DMS53 (cell line): ENCODE results near the gene HOXC10.

Experiments
- DNase-seq: peaks from one replicate; lab custom pipeline; 2025; lab: John Stamatoyannopoulos, UW

HOXC10 gene

GRCh38 chr12:53992377-53992889, 7.5 kb downstream of the HOXC10 start:
- DNase-seq: no peak

GRCh38 chr12:53993162-53994008, 8.4 kb downstream of the HOXC10 start:
- DNase-seq: no peak

GRCh38 chr12:53994009-53994263, 9.0 kb downstream of the HOXC10 start:
- DNase-seq: no peak

GRCh38 chr12:53994264-53995001, 9.5 kb downstream of the HOXC10 start:
- no peak for DNase-seq

- no peak for DNase-seq
Observed at GRCh38 chr12:53995002-53995377, 10.0 kb downstream of the HOXC10 start.

GRCh38 chr12:53995378-53996239, 10.7 kb downstream of the HOXC10 start:
- peak; percentile 33 for DNase-seq

- DNase-seq: no peak
Observed at GRCh38 chr12:53996240-53997203, 11.6 kb downstream of the HOXC10 start.

GRCh38 chr12:53997204-53998109, 12.5 kb downstream of the HOXC10 start:
- DNase-seq: no peak

GRCh38 chr12:53998110-53998899, 13.4 kb downstream of the HOXC10 start:
- DNase-seq: no peak

GRCh38 chr12:53998900-53999236, 13.9 kb downstream of the HOXC10 start:
- no peak for DNase-seq

- peak; percentile 48 for DNase-seq
Observed at GRCh38 chr12:53999559-54000115, 14.7 kb downstream of the HOXC10 start.

- DNase-seq: peak; percentile 35
Observed at GRCh38 chr12:54000116-54001114, 15.5 kb downstream of the HOXC10 start, which contains the start of gene HOXC9. TSS of gene HOXC9 (plus strand) at chr12:54000161. CDS start at chr12:54000189, 28 bp downstream.

GRCh38 chr12:54001283-54002187, 16.6 kb downstream of the HOXC10 start:
- DNase-seq: no peak

- no peak for DNase-seq
Observed at GRCh38 chr12:54002278-54002914, 17.4 kb downstream of the HOXC10 start.

- DNase-seq: no peak
Observed at GRCh38 chr12:54002915-54003389, 18.0 kb downstream of the HOXC10 start.

- DNase-seq: no peak
Observed at GRCh38 chr12:54003625-54004024, 18.7 kb downstream of the HOXC10 start.
